Smooth muscle cell of bladder (primary cell): Measurements from ENCODE around the gene FKBP6. TPM values are rescaled to one million over a fixed set of nuclear protein-coding genes. Genes with fewer than 3 reads are reported as not detected.

Source experiments
- total RNA-seq: library from RNA; depleted of rRNA; stranded (reverse); fragments of >200 nt; gene quantifications from 2 replicates; pipeline ENCODE4 v1.2.3, GENCODE V29; 2014

The FKBP6 gene, protein sequence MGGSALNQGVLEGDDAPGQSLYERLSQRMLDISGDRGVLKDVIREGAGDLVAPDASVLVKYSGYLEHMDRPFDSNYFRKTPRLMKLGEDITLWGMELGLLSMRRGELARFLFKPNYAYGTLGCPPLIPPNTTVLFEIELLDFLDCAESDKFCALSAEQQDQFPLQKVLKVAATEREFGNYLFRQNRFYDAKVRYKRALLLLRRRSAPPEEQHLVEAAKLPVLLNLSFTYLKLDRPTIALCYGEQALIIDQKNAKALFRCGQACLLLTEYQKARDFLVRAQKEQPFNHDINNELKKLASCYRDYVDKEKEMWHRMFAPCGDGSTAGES
- under 0.01 TPM in 1 of 2 replicates, not detected in the other for total RNA-seq

DNA sequence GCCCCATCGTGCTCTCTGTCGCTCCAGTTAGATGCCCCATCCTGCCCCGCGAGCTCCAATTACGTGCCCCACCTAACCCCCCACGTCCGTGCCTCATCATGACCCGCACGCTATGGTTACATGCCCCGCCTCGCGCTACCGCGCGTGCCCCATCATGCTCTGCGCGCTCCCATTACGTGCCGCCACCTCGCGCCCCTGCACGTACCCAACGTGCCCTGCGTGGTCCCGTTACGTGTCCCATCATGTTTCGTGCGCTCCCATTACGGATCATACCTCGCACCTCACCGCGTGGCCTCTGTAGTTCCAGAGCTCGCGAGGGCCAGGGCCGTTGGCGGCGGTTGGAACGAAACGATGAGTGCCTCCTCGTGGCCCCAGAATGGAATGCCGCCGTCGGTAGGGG is at the start of gene FKBP6, which contains the start of gene TRIM50:
FKBP6 (plus strand) TSS at position 240 of the 400 bp plus-strand sequence. CDS start 268 bp downstream, outside the sequence.
TRIM50 (minus strand) TSS at position 161 of the 400 bp plus-strand sequence. CDS start 3,295 bp downstream, outside the sequence.

DNA sequence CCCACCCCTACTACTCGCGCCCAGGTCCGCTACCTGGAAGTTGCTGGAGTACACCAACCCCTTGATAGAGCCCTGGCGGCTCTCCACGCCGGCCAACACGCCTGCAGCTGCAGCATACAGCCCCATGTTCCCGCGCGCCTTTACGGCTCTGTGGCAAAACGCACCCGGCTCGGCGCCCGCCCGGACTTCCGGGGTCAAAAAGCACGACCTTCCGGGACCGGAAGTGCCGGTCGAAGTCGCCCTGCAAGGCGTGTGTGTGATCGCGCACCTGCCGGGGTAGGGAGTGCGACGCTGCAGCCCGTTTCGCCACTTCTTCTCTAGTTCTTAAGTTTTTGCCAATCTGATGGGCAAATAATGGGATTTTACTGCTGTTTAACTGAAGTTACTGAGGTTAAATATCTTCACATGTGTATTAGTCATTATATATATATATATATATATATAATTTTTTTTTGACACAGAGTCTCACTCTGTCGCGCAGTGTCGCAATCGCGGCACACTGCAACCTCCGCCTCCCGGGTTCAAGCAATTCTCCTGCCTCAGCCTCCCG is 19.2 kb upstream of the FKBP6 start, which contains the start of gene NSUN5:
NSUN5 (minus strand) TSS at position 162 of the 550 bp plus-strand sequence; CDS start at position 126, 36 bp downstream.

Other genes starting within 250 kb of the FKBP6 start
- not detected in 2 replicates for gene SPDYE9, start 242.1 kb upstream of the FKBP6 start, total RNA-seq
- gene NSUN5, start 19.3 kb upstream of the FKBP6 start, total RNA-seq = 12.9 and 15.2 TPM in 2 replicates
- not detected in 2 replicates for gene TRIM50, start 79 bp upstream of the FKBP6 start, total RNA-seq
- gene FZD9, start 105.6 kb downstream of the FKBP6 start, total RNA-seq = 0.85 and 1.4 TPM in 2 replicates
- 45.8 and 54.6 TPM in 2 replicates for gene BAZ1B, start 194.1 kb downstream of the FKBP6 start, total RNA-seq
- gene BCL7B, start 229.5 kb downstream of the FKBP6 start, total RNA-seq = 12.7 and 19.2 TPM in 2 replicates